ENCODE data around the gene KIAA0753. TPM values are rescaled to one million over a fixed set of nuclear protein-coding genes. Genes with fewer than 3 reads are reported as not detected.

Gene KIAA0753
- total RNA-seq, 1 experiment from 2014 or later, result 13.0 TPM

DNA sequence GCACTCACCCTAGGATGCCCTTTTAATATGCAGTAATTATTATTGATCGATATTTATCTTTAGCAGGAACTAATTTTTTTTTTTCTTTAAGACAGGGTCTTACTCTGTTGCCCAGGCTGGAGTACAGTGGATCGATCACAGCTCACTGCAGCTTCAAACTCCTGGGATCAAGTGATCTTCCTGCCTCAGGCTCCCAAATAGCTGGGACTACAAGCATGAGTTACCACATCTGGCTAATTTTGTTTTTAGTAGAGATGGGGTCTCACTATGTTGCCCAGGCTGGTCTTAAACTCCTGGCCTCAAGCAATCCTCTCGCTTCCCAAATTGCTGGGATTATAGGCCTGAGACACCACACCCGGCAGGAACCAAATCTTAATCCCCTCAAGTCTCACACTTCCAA lies 29.3 kb downstream of the KIAA0753 start:
- intact Hi-C loops (cut with micrococcal nuclease; ENCODE audit: unreplicated experiment) (no loop called here), in situ Hi-C loops (cut with HindIII; ENCODE audit: low pct_unique_long_range_greater_than_20kb, low sequenced_read_pairs) (no loop called here)
- Histone ChIP-seq H3K4me1 (ENCODE audit: control insufficient read depth, insufficient read depth, low read length) (no peaks in the 10 kb centered on the region), H3K9me3 (ENCODE audit: control insufficient read depth, insufficient read depth, low read depth, low read length) (no peaks in the 10 kb centered on the region), H3K27ac (ENCODE audit: low read length) (no peak overlapping the region), H3K4me3 (ENCODE audit: low read depth in 2 of 2, low read length in 2 of 2) (no peak overlapping the region), H3K36me3 (ENCODE audit: control insufficient read depth, insufficient read depth, low read length) (peaks cover 28% of the 10 kb centered on the region), H3K27me3 (ENCODE audit: control insufficient read depth, insufficient read depth, low read length) (no peaks in the 10 kb centered on the region)
- ChIA-PET CTCF (no interaction called here), POLR2A (no interaction called here)
- TF ChIP-seq TCF7L2 (IDR thresholded peaks at IDR 0.05; ENCODE audit: low read depth, low read length), result no peak
- TF ChIP-seq SIN3A (IDR thresholded peaks at IDR 0.05; ENCODE audit: borderline replicate concordance, insufficient read depth, low read depth, low read length), result no peak
- TF ChIP-seq POLR2AphosphoS5 (IDR thresholded peaks at IDR 0.05; ENCODE audit: low read depth, low read length), result no peak
- TF ChIP-seq, protein P1, sequence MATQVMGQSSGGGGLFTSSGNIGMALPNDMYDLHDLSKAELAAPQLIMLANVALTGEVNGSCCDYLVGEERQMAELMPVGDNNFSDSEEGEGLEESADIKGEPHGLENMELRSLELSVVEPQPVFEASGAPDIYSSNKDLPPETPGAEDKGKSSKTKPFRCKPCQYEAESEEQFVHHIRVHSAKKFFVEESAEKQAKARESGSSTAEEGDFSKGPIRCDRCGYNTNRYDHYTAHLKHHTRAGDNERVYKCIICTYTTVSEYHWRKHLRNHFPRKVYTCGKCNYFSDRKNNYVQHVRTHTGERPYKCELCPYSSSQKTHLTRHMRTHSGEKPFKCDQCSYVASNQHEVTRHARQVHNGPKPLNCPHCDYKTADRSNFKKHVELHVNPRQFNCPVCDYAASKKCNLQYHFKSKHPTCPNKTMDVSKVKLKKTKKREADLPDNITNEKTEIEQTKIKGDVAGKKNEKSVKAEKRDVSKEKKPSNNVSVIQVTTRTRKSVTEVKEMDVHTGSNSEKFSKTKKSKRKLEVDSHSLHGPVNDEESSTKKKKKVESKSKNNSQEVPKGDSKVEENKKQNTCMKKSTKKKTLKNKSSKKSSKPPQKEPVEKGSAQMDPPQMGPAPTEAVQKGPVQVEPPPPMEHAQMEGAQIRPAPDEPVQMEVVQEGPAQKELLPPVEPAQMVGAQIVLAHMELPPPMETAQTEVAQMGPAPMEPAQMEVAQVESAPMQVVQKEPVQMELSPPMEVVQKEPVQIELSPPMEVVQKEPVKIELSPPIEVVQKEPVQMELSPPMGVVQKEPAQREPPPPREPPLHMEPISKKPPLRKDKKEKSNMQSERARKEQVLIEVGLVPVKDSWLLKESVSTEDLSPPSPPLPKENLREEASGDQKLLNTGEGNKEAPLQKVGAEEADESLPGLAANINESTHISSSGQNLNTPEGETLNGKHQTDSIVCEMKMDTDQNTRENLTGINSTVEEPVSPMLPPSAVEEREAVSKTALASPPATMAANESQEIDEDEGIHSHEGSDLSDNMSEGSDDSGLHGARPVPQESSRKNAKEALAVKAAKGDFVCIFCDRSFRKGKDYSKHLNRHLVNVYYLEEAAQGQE (IDR thresholded peaks at IDR 0.05; ENCODE audit: insufficient read depth in 1 of 2, low read depth in 2 of 2, low read length in 1 of 2), result no peak
- TF ChIP-seq, protein P2, sequence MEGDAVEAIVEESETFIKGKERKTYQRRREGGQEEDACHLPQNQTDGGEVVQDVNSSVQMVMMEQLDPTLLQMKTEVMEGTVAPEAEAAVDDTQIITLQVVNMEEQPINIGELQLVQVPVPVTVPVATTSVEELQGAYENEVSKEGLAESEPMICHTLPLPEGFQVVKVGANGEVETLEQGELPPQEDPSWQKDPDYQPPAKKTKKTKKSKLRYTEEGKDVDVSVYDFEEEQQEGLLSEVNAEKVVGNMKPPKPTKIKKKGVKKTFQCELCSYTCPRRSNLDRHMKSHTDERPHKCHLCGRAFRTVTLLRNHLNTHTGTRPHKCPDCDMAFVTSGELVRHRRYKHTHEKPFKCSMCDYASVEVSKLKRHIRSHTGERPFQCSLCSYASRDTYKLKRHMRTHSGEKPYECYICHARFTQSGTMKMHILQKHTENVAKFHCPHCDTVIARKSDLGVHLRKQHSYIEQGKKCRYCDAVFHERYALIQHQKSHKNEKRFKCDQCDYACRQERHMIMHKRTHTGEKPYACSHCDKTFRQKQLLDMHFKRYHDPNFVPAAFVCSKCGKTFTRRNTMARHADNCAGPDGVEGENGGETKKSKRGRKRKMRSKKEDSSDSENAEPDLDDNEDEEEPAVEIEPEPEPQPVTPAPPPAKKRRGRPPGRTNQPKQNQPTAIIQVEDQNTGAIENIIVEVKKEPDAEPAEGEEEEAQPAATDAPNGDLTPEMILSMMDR (IDR thresholded peaks at IDR 0.05), result no peak
- DNase-seq (ENCODE audit: low read depth, low spot score) (no peak), ATAC-seq (no peak)
- no TSS peak for BruUV-seq (replicated peaks)

DNA sequence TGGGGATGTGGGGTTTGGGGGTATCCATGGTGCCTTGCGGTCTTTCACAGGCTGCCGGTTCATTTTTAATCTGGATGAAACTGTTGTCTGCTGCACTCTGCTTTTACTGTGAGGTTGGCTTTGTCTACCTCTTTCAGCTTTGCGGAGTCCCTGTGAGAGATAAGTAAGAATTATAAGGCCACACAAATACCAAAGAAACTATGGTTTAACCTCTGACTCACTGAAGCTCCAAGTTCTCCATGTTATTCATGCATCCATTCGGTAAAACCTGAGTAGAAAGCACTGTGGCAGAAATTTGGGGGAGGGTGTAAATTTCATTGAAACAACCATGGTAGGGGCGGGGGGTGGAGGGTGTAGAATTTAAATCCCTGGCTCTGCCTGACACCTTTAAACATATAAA lies 30.5 kb downstream of the KIAA0753 start:
- no peak for DNase-seq (ENCODE audit: low read depth, low spot score)
- intact Hi-C loops (cut with micrococcal nuclease; ENCODE audit: unreplicated experiment), result no loop called here
- Histone ChIP-seq H3K27me3 (ENCODE audit: control insufficient read depth, insufficient read depth, low read length) (no peaks in the 10 kb centered on the region), H3K4me1 (ENCODE audit: control insufficient read depth, insufficient read depth, low read length) (no peaks in the 10 kb centered on the region), H3K36me3 (ENCODE audit: control insufficient read depth, insufficient read depth, low read length) (peaks cover 31% of the 10 kb centered on the region), H3K27ac (ENCODE audit: low read length) (no peak overlapping the region), H3K4me3 (ENCODE audit: low read depth in 2 of 2, low read length in 2 of 2) (no peak overlapping the region), H3K9me3 (ENCODE audit: control insufficient read depth, insufficient read depth, low read depth, low read length) (no peaks in the 10 kb centered on the region)
- POLR2A ChIA-PET, result interaction anchor here (0.6 kb wide), 1 partner anchor 102 kb away, joined by 3 read pairs; no protein-coding TSS in a partner anchor
- TF ChIP-seq TCF7L2 (IDR thresholded peaks at IDR 0.05; ENCODE audit: low read depth, low read length) (no peak), SIN3A (IDR thresholded peaks at IDR 0.05; ENCODE audit: borderline replicate concordance, insufficient read depth, low read depth, low read length) (no peak)
- TF ChIP-seq, protein P1 (IDR thresholded peaks at IDR 0.05; ENCODE audit: insufficient read depth in 1 of 2, low read depth in 2 of 2, low read length in 1 of 2), result no peak
- TF ChIP-seq, protein P2 (IDR thresholded peaks at IDR 0.05), result no peak
- CTCF ChIA-PET, result no interaction called here
- in situ Hi-C loops (cut with HindIII; ENCODE audit: low pct_unique_long_range_greater_than_20kb, low sequenced_read_pairs), result no loop called here
- no TSS peak for BruUV-seq (replicated peaks)
- ATAC-seq, result no peak

Measured in Panc1 (cell line).